Measurements from ENCODE around the gene KXD1. TPM values are rescaled to one million over a fixed set of nuclear protein-coding genes. Genes with fewer than 3 reads are reported as not detected.
"Not testable (repeated sequence)": the region's sequence is repeated elsewhere in the genome, so short reads cannot be mapped to it uniquely, and the experiment has no call there.

Gene KXD1
- total RNA-seq, 1 donor from 2014 or later, result 132 TPM

GRCh38 chr19:18600692-18601397 lies 43.2 kb downstream of the KXD1 start:
- H3K9me3 Mint-ChIP-seq; DNase-seq (ENCODE audit: low spot score); H3K27ac Mint-ChIP-seq; H3K4me3 Mint-ChIP-seq (ENCODE audit: low read depth); intact Hi-C loops (cut with micrococcal nuclease); H3K4me1 Mint-ChIP-seq (ENCODE audit: low read depth); H3K36me3 Mint-ChIP-seq (ENCODE audit: low read depth): not testable (repeated sequence)
- peaks cover 39% of the 10 kb centered on the region for H3K27me3 Mint-ChIP-seq (ENCODE audit: low read depth)

- Mint-ChIP-seq H3K36me3 (ENCODE audit: low read depth) (no peaks in the 10 kb centered on the region), H3K27me3 (ENCODE audit: low read depth) (peaks cover 33% of the 10 kb centered on the region), H3K9me3 (no peaks in the 10 kb centered on the region), H3K4me1 (ENCODE audit: low read depth) (no peaks in the 10 kb centered on the region), H3K4me3 (ENCODE audit: low read depth) (no peak overlapping the region), H3K27ac (no peak overlapping the region)
- intact Hi-C loops (cut with micrococcal nuclease), result no loop called here
- DNase-seq (ENCODE audit: low spot score), result no peak
Observed at GRCh38 chr19:18601875-18602274, 44.2 kb downstream of the KXD1 start.

GRCh38 chr19:18603255-18603957 lies 45.7 kb downstream of the KXD1 start:
- DNase-seq (ENCODE audit: low spot score), result no peak
- H3K27ac Mint-ChIP-seq, result no peak overlapping the region
- H3K4me1 Mint-ChIP-seq (ENCODE audit: low read depth), result no peaks in the 10 kb centered on the region
- H3K4me3 Mint-ChIP-seq (ENCODE audit: low read depth), result no peak overlapping the region
- H3K36me3 Mint-ChIP-seq (ENCODE audit: low read depth), result no peaks in the 10 kb centered on the region
- peaks cover 46% of the 10 kb centered on the region for H3K27me3 Mint-ChIP-seq (ENCODE audit: low read depth)
- H3K9me3 Mint-ChIP-seq, result no peaks in the 10 kb centered on the region
- intact Hi-C loops (cut with micrococcal nuclease), result no loop called here

GRCh38 chr19:18603958-18604819 lies 46.5 kb downstream of the KXD1 start:
- Mint-ChIP-seq H3K27ac (no peak overlapping the region), H3K36me3 (ENCODE audit: low read depth) (no peaks in the 10 kb centered on the region), H3K4me1 (ENCODE audit: low read depth) (no peaks in the 10 kb centered on the region), H3K27me3 (ENCODE audit: low read depth) (peaks cover 52% of the 10 kb centered on the region), H3K9me3 (no peaks in the 10 kb centered on the region), H3K4me3 (ENCODE audit: low read depth) (no peak overlapping the region)
- intact Hi-C loops (cut with micrococcal nuclease), result no loop called here
- DNase-seq (ENCODE audit: low spot score), result no peak

- Mint-ChIP-seq H3K27ac (no peak overlapping the region), H3K4me3 (ENCODE audit: low read depth) (no peak overlapping the region), H3K9me3 (no peaks in the 10 kb centered on the region), H3K36me3 (ENCODE audit: low read depth) (no peaks in the 10 kb centered on the region), H3K27me3 (ENCODE audit: low read depth) (peaks cover 58% of the 10 kb centered on the region), H3K4me1 (ENCODE audit: low read depth) (no peaks in the 10 kb centered on the region)
- intact Hi-C loops (cut with micrococcal nuclease), result no loop called here
- no peak for DNase-seq (ENCODE audit: low spot score)
Observed at GRCh38 chr19:18604820-18605159, 47.1 kb downstream of the KXD1 start.

GRCh38 chr19:18605196-18605545 lies 47.5 kb downstream of the KXD1 start:
- intact Hi-C loops (cut with micrococcal nuclease), result no loop called here
- Mint-ChIP-seq H3K4me1 (ENCODE audit: low read depth) (no peaks in the 10 kb centered on the region), H3K36me3 (ENCODE audit: low read depth) (no peaks in the 10 kb centered on the region), H3K27me3 (ENCODE audit: low read depth) (peaks cover 62% of the 10 kb centered on the region), H3K9me3 (no peaks in the 10 kb centered on the region), H3K27ac (no peak overlapping the region), H3K4me3 (ENCODE audit: low read depth) (no peak overlapping the region)
- DNase-seq (ENCODE audit: low spot score), result no peak

- H3K36me3 Mint-ChIP-seq (ENCODE audit: low read depth), result no peaks in the 10 kb centered on the region
- DNase-seq (ENCODE audit: low spot score), result no peak
Observed at GRCh38 chr19:18605546-18606280, 48.0 kb downstream of the KXD1 start.

GRCh38 chr19:18606281-18607225 lies 48.9 kb downstream of the KXD1 start, which contains the start of gene CRLF1:
TSS of gene CRLF1 (minus strand) at chr19:18606799. CDS start at chr19:18606656, 143 bp downstream.
- H3K9me3 Mint-ChIP-seq, result no peaks in the 10 kb centered on the region
- no peak within 1 kb of the TSS for H3K4me3 Mint-ChIP-seq (ENCODE audit: low read depth)

More at GRCh38 chr19:18605546-18606280, 48.0 kb downstream of the KXD1 start:
- Mint-ChIP-seq H3K4me1 (ENCODE audit: low read depth) (no peaks in the 10 kb centered on the region), H3K4me3 (ENCODE audit: low read depth) (no peak overlapping the region), H3K27me3 (ENCODE audit: low read depth) (peaks cover 65% of the 10 kb centered on the region), H3K9me3 (no peaks in the 10 kb centered on the region), H3K27ac (no peak overlapping the region)
- intact Hi-C loops (cut with micrococcal nuclease), result no loop called here

GRCh38 chr19:18607226-18608101 lies 49.8 kb downstream of the KXD1 start:
- no peaks in the 10 kb centered on the region for H3K36me3 Mint-ChIP-seq (ENCODE audit: low read depth)
- no peak for DNase-seq (ENCODE audit: low spot score)
- H3K4me3 Mint-ChIP-seq (ENCODE audit: low read depth), result no peak overlapping the region
- peaks cover 69% of the 10 kb centered on the region for H3K27me3 Mint-ChIP-seq (ENCODE audit: low read depth)
- peaks cover 4% of the 10 kb centered on the region for H3K4me1 Mint-ChIP-seq (ENCODE audit: low read depth)
- intact Hi-C loops (cut with micrococcal nuclease), result no loop called here
- H3K27ac Mint-ChIP-seq, result no peak overlapping the region
- no peaks in the 10 kb centered on the region for H3K9me3 Mint-ChIP-seq

More at GRCh38 chr19:18606281-18607225, 48.9 kb downstream of the KXD1 start, which contains the start of gene CRLF1:
- Mint-ChIP-seq H3K27me3 (ENCODE audit: low read depth) (peaks cover 70% of the 10 kb centered on the region), H3K27ac (no peak within 1 kb of the TSS), H3K36me3 (ENCODE audit: low read depth) (no peaks in the 10 kb centered on the region), H3K4me1 (ENCODE audit: low read depth) (peaks cover 2% of the 10 kb centered on the region)
- DNase-seq (ENCODE audit: low spot score), result no peak
- intact Hi-C loops (cut with micrococcal nuclease), result no loop called here

- Mint-ChIP-seq H3K4me3 (ENCODE audit: low read depth) (no peak overlapping the region), H3K36me3 (ENCODE audit: low read depth) (no peaks in the 10 kb centered on the region), H3K4me1 (ENCODE audit: low read depth) (peaks cover 5% of the 10 kb centered on the region), H3K9me3 (no peaks in the 10 kb centered on the region), H3K27ac (no peak overlapping the region), H3K27me3 (ENCODE audit: low read depth) (peaks cover 65% of the 10 kb centered on the region)
- intact Hi-C loops (cut with micrococcal nuclease), result no loop called here
- DNase-seq (ENCODE audit: low spot score), result no peak
Observed at GRCh38 chr19:18608102-18608804, 50.6 kb downstream of the KXD1 start.
